Neural cell (in vitro differentiated cells): ENCODE data around the gene SMARCB1. TPM values are rescaled to one million over a fixed set of nuclear protein-coding genes. Genes with fewer than 3 reads are reported as not detected.

Experiments
- H2AFZ ChIP-seq: fragments of 200-600, 300-800 bp; sonication (generic), shearing (Covaris generic); 2 replicates; pipeline ENCODE4 v1.6.0; 2014; ENCODE audit warnings: low read depth, mild to moderate bottlenecking, antibody characterized with exemption, low read length, moderate library complexity
- H3F3A ChIP-seq: fragments of 200-600 bp; shearing (Covaris generic); 2 replicates; pipeline ENCODE4 v1.6.1; 2016; ENCODE audit warnings: mild to moderate bottlenecking, moderate library complexity, mixed read lengths, antibody characterized with exemption, low read length; ENCODE audit not compliant: insufficient read depth, poor library complexity, severe bottlenecking
- H3K27ac ChIP-seq: fragments of 200-600, 300-800 bp; sonication (generic), shearing (Covaris generic); 2 replicates; pipeline ENCODE4 v1.5.1; 2014; ENCODE audit warnings: mild to moderate bottlenecking, low read length, moderate library complexity
- H3K27me3 ChIP-seq: fragments of 300-800, 200-600 bp; sonication (generic), shearing (Covaris generic); 2 replicates; pipeline ENCODE4 v1.6.0; 2014; ENCODE audit warnings: mild to moderate bottlenecking, low read depth, low read length, moderate library complexity; ENCODE audit not compliant: insufficient read depth
- H3K36me3 ChIP-seq: fragments of 300-800, 200-600 bp; sonication (generic), shearing (Covaris generic); 2 replicates; pipeline ENCODE4 v1.5.1; 2014; ENCODE audit warnings: mild to moderate bottlenecking, antibody characterized with exemption, low read length, moderate library complexity; ENCODE audit not compliant: insufficient read depth
- H3K4me2 ChIP-seq: fragments of 300-800, 200-600 bp; sonication (generic), shearing (Covaris generic); 2 replicates; pipeline ENCODE4 v1.6.0; 2014; ENCODE audit warnings: mild to moderate bottlenecking, low read length
- H3K4me3 ChIP-seq: fragments of 300-800, 200-600 bp; sonication (generic), shearing (Covaris generic); 2 replicates; pipeline ENCODE4 v1.5.1; 2014; ENCODE audit warnings: mild to moderate bottlenecking, low read length, moderate library complexity
- H3K79me2 ChIP-seq: fragments of 200-600 bp; shearing (Covaris generic); replicated peaks from 2 replicates; pipeline ENCODE4 v1.6.0; 2014; ENCODE audit warnings: mild to moderate bottlenecking, low read length, moderate library complexity; ENCODE audit not compliant: insufficient read depth
- H3K9ac ChIP-seq: fragments of 300-800, 200-600 bp; sonication (generic), shearing (Covaris generic); 2 replicates; pipeline ENCODE4 v1.6.1; 2016; ENCODE audit warnings: mild to moderate bottlenecking, low read length, mixed read lengths
- H3K9me2 ChIP-seq: fragments of 200-600 bp; shearing (Covaris generic); 2 replicates; pipeline ENCODE4 v1.6.1; 2016; ENCODE audit warnings: mild to moderate bottlenecking, low read length, mixed read lengths; ENCODE audit not compliant: insufficient read depth
- H3K9me3 ChIP-seq: fragments of 200-600, 300-800 bp; sonication (generic), shearing (Covaris generic); 2 replicates; pipeline ENCODE4 v1.6.1; 2016; ENCODE audit warnings: mild to moderate bottlenecking, mixed run types, low read length, moderate library complexity, mixed read lengths
- H4K20me1 ChIP-seq: fragments of 200-600 bp; shearing (Covaris generic); 2 replicates; pipeline ENCODE4 v1.6.1; 2016; ENCODE audit warnings: mild to moderate bottlenecking, mixed run types; ENCODE audit not compliant: insufficient read depth
- EP300 ChIP-seq: fragments of 450-650 bp; conservative IDR thresholded peaks from 2 replicates; pipeline ENCODE4 v1.6.1; 2014; ENCODE audit warnings: antibody characterized with exemption, mild to moderate bottlenecking, moderate library complexity; ENCODE audit not compliant: poor library complexity, severe bottlenecking
- EZH2 ChIP-seq: fragments of 200-600, 300-800 bp; shearing (Covaris generic), sonication (generic); IDR thresholded peaks from 2 replicates; pipeline ENCODE4 v1.6.1; 2014; ENCODE audit warnings: antibody characterized with exemption, low read length, borderline replicate concordance, mild to moderate bottlenecking; ENCODE audit not compliant: insufficient read depth, poor library complexity, severe bottlenecking
- MXI1 ChIP-seq: fragments of 450-650 bp; conservative IDR thresholded peaks from 2 replicates; pipeline ENCODE4 v1.6.1; 2014; ENCODE audit warnings: antibody characterized with exemption, mild to moderate bottlenecking; ENCODE audit not compliant: poor library complexity, severe bottlenecking
- POLR2AphosphoS5 ChIP-seq: IDR thresholded peaks from 2 replicates; pipeline ENCODE4 v1.6.1; 2012
- RAD21 ChIP-seq: fragments of 450-650 bp; conservative IDR thresholded peaks from 2 replicates; pipeline ENCODE4 v1.6.1; 2014; ENCODE audit warnings: antibody characterized with exemption, mild to moderate bottlenecking, moderate library complexity
- SMC3 ChIP-seq: fragments of 450-650 bp; conservative IDR thresholded peaks from 2 replicates; pipeline ENCODE4 v1.6.1; 2014; ENCODE audit warnings: antibody characterized with exemption, mild to moderate bottlenecking, moderate library complexity; ENCODE audit not compliant: poor library complexity
- TAF1 ChIP-seq: IDR thresholded peaks from 2 replicates; pipeline ENCODE4 v1.6.1; 2012; ENCODE audit warnings: low read depth
- polyA plus RNA-seq: library from polyadenylated mRNA; depleted of rRNA; stranded (reverse); fragments of >200 nt; gene quantifications from 2 replicates; pipeline ENCODE4 v1.2.3, GENCODE V29; 2014
- TF ChIP-seq, protein P1 (sequence below): IDR thresholded peaks from 2 replicates; pipeline ENCODE4 v1.6.1; 2012; ENCODE audit warnings: borderline replicate concordance
- TF ChIP-seq, protein P2 (sequence below): fragments of 450-650 bp; IDR thresholded peaks from 2 replicates; pipeline ENCODE4 v1.5.1; 2014; ENCODE audit warnings: antibody characterized with exemption, mild to moderate bottlenecking, moderate library complexity; ENCODE audit not compliant: poor library complexity, severe bottlenecking

SMARCB1 gene
- polyA plus RNA-seq, 1 donor from 2014 or later, result 97.5 TPM

DNA sequence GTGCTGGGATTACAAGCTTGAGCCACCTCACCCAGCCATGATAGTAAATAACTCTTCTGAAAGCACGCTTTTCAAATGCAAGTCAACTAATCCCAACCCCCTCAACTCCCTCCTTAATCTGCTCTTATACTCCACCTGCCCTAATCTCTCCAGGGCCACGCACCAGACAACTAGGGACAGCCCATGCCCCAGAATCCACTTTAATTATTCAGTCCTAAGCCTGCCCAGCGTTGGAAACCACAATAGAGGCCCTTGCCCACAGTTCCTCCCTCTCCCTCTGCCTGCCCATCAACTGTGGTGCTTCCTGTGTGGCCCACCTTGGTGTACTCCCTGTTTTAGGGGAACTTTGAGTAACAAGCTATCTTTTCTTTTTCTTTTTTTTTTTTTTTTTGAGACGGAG is 29.9 kb upstream of the SMARCB1 start:
- no peaks in the 10 kb centered on the region for H3K79me2 ChIP-seq
- H2AFZ ChIP-seq, result no peak overlapping the region
- H3K27ac ChIP-seq, result no peak overlapping the region
- no peaks in the 10 kb centered on the region for H3F3A ChIP-seq
- H3K9me2 ChIP-seq, result no peaks in the 10 kb centered on the region
- H3K4me3 ChIP-seq, result no peak overlapping the region
- no peak overlapping the region for H3K4me2 ChIP-seq
- H3K27me3 ChIP-seq, result no peaks in the 10 kb centered on the region
- H3K9me3 ChIP-seq, result no peaks in the 10 kb centered on the region
- no peaks in the 10 kb centered on the region for H3K36me3 ChIP-seq
- H3K9ac ChIP-seq, result no peak overlapping the region
- TF ChIP-seq, protein P1, sequence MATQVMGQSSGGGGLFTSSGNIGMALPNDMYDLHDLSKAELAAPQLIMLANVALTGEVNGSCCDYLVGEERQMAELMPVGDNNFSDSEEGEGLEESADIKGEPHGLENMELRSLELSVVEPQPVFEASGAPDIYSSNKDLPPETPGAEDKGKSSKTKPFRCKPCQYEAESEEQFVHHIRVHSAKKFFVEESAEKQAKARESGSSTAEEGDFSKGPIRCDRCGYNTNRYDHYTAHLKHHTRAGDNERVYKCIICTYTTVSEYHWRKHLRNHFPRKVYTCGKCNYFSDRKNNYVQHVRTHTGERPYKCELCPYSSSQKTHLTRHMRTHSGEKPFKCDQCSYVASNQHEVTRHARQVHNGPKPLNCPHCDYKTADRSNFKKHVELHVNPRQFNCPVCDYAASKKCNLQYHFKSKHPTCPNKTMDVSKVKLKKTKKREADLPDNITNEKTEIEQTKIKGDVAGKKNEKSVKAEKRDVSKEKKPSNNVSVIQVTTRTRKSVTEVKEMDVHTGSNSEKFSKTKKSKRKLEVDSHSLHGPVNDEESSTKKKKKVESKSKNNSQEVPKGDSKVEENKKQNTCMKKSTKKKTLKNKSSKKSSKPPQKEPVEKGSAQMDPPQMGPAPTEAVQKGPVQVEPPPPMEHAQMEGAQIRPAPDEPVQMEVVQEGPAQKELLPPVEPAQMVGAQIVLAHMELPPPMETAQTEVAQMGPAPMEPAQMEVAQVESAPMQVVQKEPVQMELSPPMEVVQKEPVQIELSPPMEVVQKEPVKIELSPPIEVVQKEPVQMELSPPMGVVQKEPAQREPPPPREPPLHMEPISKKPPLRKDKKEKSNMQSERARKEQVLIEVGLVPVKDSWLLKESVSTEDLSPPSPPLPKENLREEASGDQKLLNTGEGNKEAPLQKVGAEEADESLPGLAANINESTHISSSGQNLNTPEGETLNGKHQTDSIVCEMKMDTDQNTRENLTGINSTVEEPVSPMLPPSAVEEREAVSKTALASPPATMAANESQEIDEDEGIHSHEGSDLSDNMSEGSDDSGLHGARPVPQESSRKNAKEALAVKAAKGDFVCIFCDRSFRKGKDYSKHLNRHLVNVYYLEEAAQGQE, result no peak
- TF ChIP-seq TAF1 (no peak), MXI1 (no peak), POLR2AphosphoS5 (no peak), RAD21 (no peak), SMC3 (no peak), EP300 (no peak)
- TF ChIP-seq, protein P2, sequence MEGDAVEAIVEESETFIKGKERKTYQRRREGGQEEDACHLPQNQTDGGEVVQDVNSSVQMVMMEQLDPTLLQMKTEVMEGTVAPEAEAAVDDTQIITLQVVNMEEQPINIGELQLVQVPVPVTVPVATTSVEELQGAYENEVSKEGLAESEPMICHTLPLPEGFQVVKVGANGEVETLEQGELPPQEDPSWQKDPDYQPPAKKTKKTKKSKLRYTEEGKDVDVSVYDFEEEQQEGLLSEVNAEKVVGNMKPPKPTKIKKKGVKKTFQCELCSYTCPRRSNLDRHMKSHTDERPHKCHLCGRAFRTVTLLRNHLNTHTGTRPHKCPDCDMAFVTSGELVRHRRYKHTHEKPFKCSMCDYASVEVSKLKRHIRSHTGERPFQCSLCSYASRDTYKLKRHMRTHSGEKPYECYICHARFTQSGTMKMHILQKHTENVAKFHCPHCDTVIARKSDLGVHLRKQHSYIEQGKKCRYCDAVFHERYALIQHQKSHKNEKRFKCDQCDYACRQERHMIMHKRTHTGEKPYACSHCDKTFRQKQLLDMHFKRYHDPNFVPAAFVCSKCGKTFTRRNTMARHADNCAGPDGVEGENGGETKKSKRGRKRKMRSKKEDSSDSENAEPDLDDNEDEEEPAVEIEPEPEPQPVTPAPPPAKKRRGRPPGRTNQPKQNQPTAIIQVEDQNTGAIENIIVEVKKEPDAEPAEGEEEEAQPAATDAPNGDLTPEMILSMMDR, result no peak
- H4K20me1 ChIP-seq, result no peaks in the 10 kb centered on the region

DNA sequence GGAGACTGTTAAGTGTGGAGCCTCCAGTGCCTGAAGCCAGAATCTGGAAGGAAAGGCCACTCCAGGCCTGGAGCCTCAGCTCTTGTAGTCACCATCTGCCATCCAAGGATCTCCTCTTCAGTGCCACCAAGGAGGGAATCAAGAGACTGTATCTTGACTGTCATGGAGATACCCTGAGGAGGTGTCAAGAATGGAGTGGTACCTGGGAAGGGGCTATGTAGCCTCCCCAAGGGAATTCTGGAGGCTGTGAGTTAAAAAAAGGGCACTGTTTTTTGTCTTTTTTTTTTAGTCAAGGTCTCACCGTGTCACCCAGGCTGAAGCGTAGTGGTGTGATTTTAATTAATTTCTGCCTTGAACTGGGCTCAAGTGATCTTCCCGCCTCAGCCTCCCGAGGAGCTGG is 27.2 kb upstream of the SMARCB1 start:
- no peaks in the 10 kb centered on the region for H3K79me2 ChIP-seq
- no peaks in the 10 kb centered on the region for H3K9me3 ChIP-seq

More for the DNA sequence above, 27.2 kb upstream of the SMARCB1 start:
- Histone ChIP-seq H4K20me1 (no peaks in the 10 kb centered on the region), H2AFZ (no peak overlapping the region), H3K36me3 (no peaks in the 10 kb centered on the region), H3K4me2 (no peak overlapping the region), H3K9ac (no peak overlapping the region), H3F3A (no peaks in the 10 kb centered on the region), H3K27me3 (no peaks in the 10 kb centered on the region), H3K27ac (no peak overlapping the region), H3K4me3 (no peak overlapping the region), H3K9me2 (no peaks in the 10 kb centered on the region)
- no peak for TF ChIP-seq EZH2
- no peak for TF ChIP-seq MXI1
- no peak for TF ChIP-seq TAF1
- TF ChIP-seq, protein P1, result no peak
- TF ChIP-seq, protein P2, result no peak
- TF ChIP-seq POLR2AphosphoS5, result no peak
- no peak for TF ChIP-seq RAD21
- no peak for TF ChIP-seq EP300
- no peak for TF ChIP-seq SMC3
